Neural progenitor cell (in vitro differentiated cells): Measurements from ENCODE around the gene FBXO22.

Experiments
- CTCF ChIP-seq: fragments of 200-600 bp; sonication (generic); IDR thresholded peaks from 2 replicates; pipeline ENCODE4 v1.5.1; 2017; ENCODE audit warnings: antibody characterized with exemption, mild to moderate bottlenecking
- EZH2phosphoT487 ChIP-seq: fragments of 200-600 bp; sonication (generic); IDR thresholded peaks from 2 replicates; pipeline ENCODE4 v1.6.1; 2017; ENCODE audit warnings: antibody characterized with exemption

GRCh38 chr15:75900577-75900976 is 3.1 kb upstream of the FBXO22 start:
- no peak for TF ChIP-seq CTCF
- no peak for TF ChIP-seq EZH2phosphoT487
